K562 (cell line): ENCODE data around the gene FBXL2.

Experiments
- BCOR ChIP-seq: fragments of 450-650 bp; IDR thresholded peaks from 2 replicates; pipeline ENCODE4 v1.6.1; 2016
- BRD4 ChIP-seq: fragments of 200-600 bp; sonication (generic); IDR thresholded peaks from 2 replicates; pipeline ENCODE4 v1.6.1; 2017; ENCODE audit warnings: inconsistent platforms
- IRF2 ChIP-seq: sonication (generic); formaldehyde crosslinking; IDR thresholded peaks from 2 replicates; pipeline ENCODE4 v1.8.1; 2022; ENCODE audit warnings: mild to moderate bottlenecking, missing genetic modification reagents
- NBN ChIP-seq: fragments of 450-650 bp; IDR thresholded peaks from 2 replicates; pipeline ENCODE4 v1.6.1; 2016; ENCODE audit warnings: low read depth, mild to moderate bottlenecking
- NCOR1 ChIP-seq: fragments of 450-650 bp; IDR thresholded peaks from 2 replicates; pipeline ENCODE4 v1.6.1; 2016; ENCODE audit warnings: mild to moderate bottlenecking, moderate library complexity
- RAD21 ChIP-seq, 2 experiments: fragments of 250-450 bp in 1 of 2; fragments of 450-650 bp in 1 of 2; sonication (Bioruptor Pico) in 1 of 2; formaldehyde crosslinking in 1 of 2; IDR thresholded peaks in 1 of 2; conservative IDR thresholded peaks in 1 of 2; 2 replicates each; pipeline versions ENCODE4 v1.4.0 to v1.8.0; 2020 to 2022; ENCODE audit warnings: mild to moderate bottlenecking in 2 of 2, moderate library complexity in 1 of 2
- ZNF12 ChIP-seq: sonication (generic); formaldehyde crosslinking; IDR thresholded peaks from 2 replicates; pipeline ENCODE4 v1.4.0; 2020; ENCODE audit warnings: mild to moderate bottlenecking, missing genetic modification reagents
- ZNF740 ChIP-seq, 3 experiments: fragments of 200-800 bp in 1 of 3; sonication (Bioruptor generic) in 1 of 3; sonication (generic) in 1 of 3; formaldehyde crosslinking in 1 of 3; IDR thresholded peaks; 2 replicates each; pipeline versions ENCODE4 v1.6.1 to v1.8.0; 2016 to 2022; ENCODE audit warnings: mild to moderate bottlenecking in 2 of 3, missing compliant biosample characterization in 2 of 3, missing genetic modification characterization in 2 of 3, missing genetic modification reagents in 1 of 3
- TF ChIP-seq, protein P1 (sequence below): sonication (generic); formaldehyde crosslinking; IDR thresholded peaks from 2 replicates; pipeline ENCODE4 v1.8.0; 2023; ENCODE audit warnings: mild to moderate bottlenecking, missing genetic modification reagents
- TF ChIP-seq, protein P2 (sequence below), 3 experiments: IDR thresholded peaks in 2 of 3; conservative IDR thresholded peaks in 1 of 3; 2 replicates each; pipeline ENCODE4 v1.5.1; 2011 to 2012; ENCODE audit warnings: low read length in 3 of 3, mild to moderate bottlenecking in 3 of 3, control low read depth in 2 of 3, improper control_type of control experiment in 1 of 3, inconsistent platforms in 1 of 3, low read depth in 1 of 3, mixed read lengths in 1 of 3, moderate library complexity in 1 of 3; ENCODE audit not compliant: insufficient read depth in 2 of 3

- TF ChIP-seq, protein P1, sequence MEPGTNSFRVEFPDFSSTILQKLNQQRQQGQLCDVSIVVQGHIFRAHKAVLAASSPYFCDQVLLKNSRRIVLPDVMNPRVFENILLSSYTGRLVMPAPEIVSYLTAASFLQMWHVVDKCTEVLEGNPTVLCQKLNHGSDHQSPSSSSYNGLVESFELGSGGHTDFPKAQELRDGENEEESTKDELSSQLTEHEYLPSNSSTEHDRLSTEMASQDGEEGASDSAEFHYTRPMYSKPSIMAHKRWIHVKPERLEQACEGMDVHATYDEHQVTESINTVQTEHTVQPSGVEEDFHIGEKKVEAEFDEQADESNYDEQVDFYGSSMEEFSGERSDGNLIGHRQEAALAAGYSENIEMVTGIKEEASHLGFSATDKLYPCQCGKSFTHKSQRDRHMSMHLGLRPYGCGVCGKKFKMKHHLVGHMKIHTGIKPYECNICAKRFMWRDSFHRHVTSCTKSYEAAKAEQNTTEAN (CRISPR knock-in tag): no peak
- no peak for TF ChIP-seq ZNF12
- TF ChIP-seq, protein P2, sequence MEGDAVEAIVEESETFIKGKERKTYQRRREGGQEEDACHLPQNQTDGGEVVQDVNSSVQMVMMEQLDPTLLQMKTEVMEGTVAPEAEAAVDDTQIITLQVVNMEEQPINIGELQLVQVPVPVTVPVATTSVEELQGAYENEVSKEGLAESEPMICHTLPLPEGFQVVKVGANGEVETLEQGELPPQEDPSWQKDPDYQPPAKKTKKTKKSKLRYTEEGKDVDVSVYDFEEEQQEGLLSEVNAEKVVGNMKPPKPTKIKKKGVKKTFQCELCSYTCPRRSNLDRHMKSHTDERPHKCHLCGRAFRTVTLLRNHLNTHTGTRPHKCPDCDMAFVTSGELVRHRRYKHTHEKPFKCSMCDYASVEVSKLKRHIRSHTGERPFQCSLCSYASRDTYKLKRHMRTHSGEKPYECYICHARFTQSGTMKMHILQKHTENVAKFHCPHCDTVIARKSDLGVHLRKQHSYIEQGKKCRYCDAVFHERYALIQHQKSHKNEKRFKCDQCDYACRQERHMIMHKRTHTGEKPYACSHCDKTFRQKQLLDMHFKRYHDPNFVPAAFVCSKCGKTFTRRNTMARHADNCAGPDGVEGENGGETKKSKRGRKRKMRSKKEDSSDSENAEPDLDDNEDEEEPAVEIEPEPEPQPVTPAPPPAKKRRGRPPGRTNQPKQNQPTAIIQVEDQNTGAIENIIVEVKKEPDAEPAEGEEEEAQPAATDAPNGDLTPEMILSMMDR (IDR thresholded peaks at IDR 0.05 in 2 of 3, conservative IDR thresholded peaks at IDR 0.05 in 1 of 3; ENCODE audit: insufficient read depth in 2 of 3, low read depth in 1 of 3, low read length in 3 of 3): no peak
- no peak for TF ChIP-seq NBN
- no peak for TF ChIP-seq RAD21 (CRISPR knock-in tag; conservative IDR thresholded peaks at IDR 0.05 in 1 of 2, IDR thresholded peaks at IDR 0.05 in 1 of 2)
- no peak for TF ChIP-seq NCOR1
- no peak for TF ChIP-seq BRD4
- no peak for TF ChIP-seq ZNF740 (CRISPR knock-in tag; IDR thresholded peaks at IDR 0.05)
- TF ChIP-seq ZNF740 (tag; IDR thresholded peaks at IDR 0.05): no peak
- TF ChIP-seq BCOR: no peak
- TF ChIP-seq IRF2 (CRISPR knock-in tag): no peak
These were observed 47.3 kb upstream of the FBXL2 start for GRCh38 chr3:33229947-33230346.
